ENCODE data around the gene COBL. TPM values are rescaled to one million over a fixed set of nuclear protein-coding genes. Genes with fewer than 3 reads are reported as not detected.

Gene COBL
- total RNA-seq, 1 donor from 2014 or later: 1.2 TPM

- H3K9me3 Mint-ChIP-seq: no peaks in the 10 kb centered on the region
- H3K27ac Mint-ChIP-seq: no peak overlapping the region
- no peaks in the 10 kb centered on the region for H3K4me1 Mint-ChIP-seq
- DNase-seq (ENCODE audit: low spot score in 2 of 2, unreplicated experiment in 2 of 2): no peak
- no peak for TF ChIP-seq CTCF (IDR thresholded peaks at IDR 0.05; ENCODE audit: unreplicated experiment)
- H3K36me3 Mint-ChIP-seq: no peaks in the 10 kb centered on the region
- no peaks in the 10 kb centered on the region for H3K27me3 Mint-ChIP-seq (ENCODE audit: low read depth)
- H3K4me3 Mint-ChIP-seq: no peak overlapping the region
Measured at GRCh38 chr7:51253157-51253556, 63.5 kb downstream of the COBL start.

- H3K9me3 Mint-ChIP-seq: no peaks in the 10 kb centered on the region
- no peak for TF ChIP-seq CTCF (IDR thresholded peaks at IDR 0.05; ENCODE audit: unreplicated experiment)
- no peaks in the 10 kb centered on the region for H3K4me1 Mint-ChIP-seq
- H3K4me3 Mint-ChIP-seq: no peak overlapping the region
- DNase-seq (ENCODE audit: low spot score in 2 of 2, unreplicated experiment in 2 of 2): no peak
- no peaks in the 10 kb centered on the region for H3K27me3 Mint-ChIP-seq (ENCODE audit: low read depth)
- no peaks in the 10 kb centered on the region for H3K36me3 Mint-ChIP-seq
- no peak overlapping the region for H3K27ac Mint-ChIP-seq
Measured at GRCh38 chr7:51251290-51251689, 65.3 kb downstream of the COBL start.

- no peak overlapping the region for H3K27ac Mint-ChIP-seq
- no peak overlapping the region for H3K4me3 Mint-ChIP-seq
- H3K36me3 Mint-ChIP-seq: no peaks in the 10 kb centered on the region
- H3K9me3 Mint-ChIP-seq: no peaks in the 10 kb centered on the region
- no peak for TF ChIP-seq CTCF (IDR thresholded peaks at IDR 0.05; ENCODE audit: unreplicated experiment)
- DNase-seq (ENCODE audit: low spot score in 2 of 2, unreplicated experiment in 2 of 2): no peak
- H3K27me3 Mint-ChIP-seq (ENCODE audit: low read depth): no peaks in the 10 kb centered on the region
- H3K4me1 Mint-ChIP-seq: no peaks in the 10 kb centered on the region
Measured at GRCh38 chr7:51250512-51250911, 66.1 kb downstream of the COBL start.

GRCh38 chr7:51249991-51250390 lies 66.6 kb downstream of the COBL start:
- no peak for TF ChIP-seq CTCF (IDR thresholded peaks at IDR 0.05; ENCODE audit: unreplicated experiment)
- no peak for DNase-seq (ENCODE audit: low spot score in 2 of 2, unreplicated experiment in 2 of 2)
- Mint-ChIP-seq H3K4me3 (no peak overlapping the region), H3K27me3 (ENCODE audit: low read depth) (no peaks in the 10 kb centered on the region), H3K36me3 (no peaks in the 10 kb centered on the region), H3K27ac (no peak overlapping the region), H3K4me1 (no peaks in the 10 kb centered on the region), H3K9me3 (no peaks in the 10 kb centered on the region)

GRCh38 chr7:51249187-51249945 lies 67.2 kb downstream of the COBL start:
- no peak overlapping the region for H3K4me3 Mint-ChIP-seq
- H3K9me3 Mint-ChIP-seq: no peaks in the 10 kb centered on the region
- H3K4me1 Mint-ChIP-seq: no peaks in the 10 kb centered on the region
- TF ChIP-seq CTCF (IDR thresholded peaks at IDR 0.05; ENCODE audit: unreplicated experiment): no peak
- H3K27ac Mint-ChIP-seq: no peak overlapping the region
- H3K27me3 Mint-ChIP-seq (ENCODE audit: low read depth): no peaks in the 10 kb centered on the region
- DNase-seq (ENCODE audit: low spot score in 2 of 2, unreplicated experiment in 2 of 2): no peak
- H3K36me3 Mint-ChIP-seq: no peaks in the 10 kb centered on the region

All from mesothelial cell of epicardium (in vitro differentiated cells).